Measurements from ENCODE around the gene GAA. TPM values are rescaled to one million over a fixed set of nuclear protein-coding genes. Genes with fewer than 3 reads are reported as not detected.
A peak's percentile ranks its signal among the peaks of the same experiment; 100 is the strongest.

Gene GAA
- total RNA-seq, 1 experiment from 2014 or later = 36.1 TPM

DNA sequence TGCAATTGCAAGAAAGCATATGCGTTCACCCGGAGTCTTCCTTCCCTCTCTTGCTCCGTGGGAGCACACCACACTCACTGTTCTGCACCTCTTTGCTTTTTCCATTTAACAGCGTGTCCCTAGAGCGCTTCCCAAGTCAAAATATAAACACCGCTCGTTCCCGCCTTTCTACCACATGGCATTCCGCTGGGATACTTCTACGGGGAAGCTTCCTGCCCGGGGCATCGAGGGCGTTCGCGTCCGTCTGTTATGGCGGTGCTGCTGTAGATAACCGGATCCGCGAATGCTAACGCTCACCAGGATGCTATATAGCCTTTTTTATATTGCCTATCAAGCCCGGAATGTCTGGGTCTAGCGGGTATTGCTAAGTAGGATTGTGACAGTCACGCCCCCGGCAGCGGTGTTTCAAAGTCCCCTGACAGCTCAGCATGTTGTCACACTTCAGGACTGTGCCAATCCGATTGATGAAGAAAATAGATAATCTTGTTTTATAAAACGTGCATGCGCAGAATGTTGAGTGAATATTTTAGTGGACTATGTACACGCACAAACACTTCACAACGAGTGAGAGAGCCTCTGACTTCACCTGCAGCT lies 33.9 kb upstream of the GAA start:
- ChIA-PET CTCF (no interaction called here), POLR2A (no interaction called here)
- ATAC-seq (no peak), DNase-seq (ENCODE audit: low read depth, low spot score) (no peak)
- Histone ChIP-seq H3K27ac (ENCODE audit: low read length) (no peak overlapping the region; the same call in 1 of the 2 replicates), H3K27me3 (ENCODE audit: control insufficient read depth, insufficient read depth, low read length) (no peaks in the 10 kb centered on the region), H3K36me3 (ENCODE audit: control insufficient read depth, insufficient read depth, low read length) (no peaks in the 10 kb centered on the region), H3K9me3 (ENCODE audit: control insufficient read depth, insufficient read depth, low read depth, low read length) (no peaks in the 10 kb centered on the region), H3K4me3 (ENCODE audit: low read depth in 2 of 2, low read length in 2 of 2) (no peak overlapping the region), H3K4me1 (ENCODE audit: control insufficient read depth, insufficient read depth, low read length) (peaks cover 44% of the 10 kb centered on the region)
- no peak for TF ChIP-seq SIN3A (IDR thresholded peaks at IDR 0.05; ENCODE audit: borderline replicate concordance, insufficient read depth, low read depth, low read length)
- no peak for TF ChIP-seq TCF7L2 (IDR thresholded peaks at IDR 0.05; ENCODE audit: low read depth, low read length)
- TF ChIP-seq CTCF (IDR thresholded peaks at IDR 0.05) = no peak
- TF ChIP-seq, protein P1, sequence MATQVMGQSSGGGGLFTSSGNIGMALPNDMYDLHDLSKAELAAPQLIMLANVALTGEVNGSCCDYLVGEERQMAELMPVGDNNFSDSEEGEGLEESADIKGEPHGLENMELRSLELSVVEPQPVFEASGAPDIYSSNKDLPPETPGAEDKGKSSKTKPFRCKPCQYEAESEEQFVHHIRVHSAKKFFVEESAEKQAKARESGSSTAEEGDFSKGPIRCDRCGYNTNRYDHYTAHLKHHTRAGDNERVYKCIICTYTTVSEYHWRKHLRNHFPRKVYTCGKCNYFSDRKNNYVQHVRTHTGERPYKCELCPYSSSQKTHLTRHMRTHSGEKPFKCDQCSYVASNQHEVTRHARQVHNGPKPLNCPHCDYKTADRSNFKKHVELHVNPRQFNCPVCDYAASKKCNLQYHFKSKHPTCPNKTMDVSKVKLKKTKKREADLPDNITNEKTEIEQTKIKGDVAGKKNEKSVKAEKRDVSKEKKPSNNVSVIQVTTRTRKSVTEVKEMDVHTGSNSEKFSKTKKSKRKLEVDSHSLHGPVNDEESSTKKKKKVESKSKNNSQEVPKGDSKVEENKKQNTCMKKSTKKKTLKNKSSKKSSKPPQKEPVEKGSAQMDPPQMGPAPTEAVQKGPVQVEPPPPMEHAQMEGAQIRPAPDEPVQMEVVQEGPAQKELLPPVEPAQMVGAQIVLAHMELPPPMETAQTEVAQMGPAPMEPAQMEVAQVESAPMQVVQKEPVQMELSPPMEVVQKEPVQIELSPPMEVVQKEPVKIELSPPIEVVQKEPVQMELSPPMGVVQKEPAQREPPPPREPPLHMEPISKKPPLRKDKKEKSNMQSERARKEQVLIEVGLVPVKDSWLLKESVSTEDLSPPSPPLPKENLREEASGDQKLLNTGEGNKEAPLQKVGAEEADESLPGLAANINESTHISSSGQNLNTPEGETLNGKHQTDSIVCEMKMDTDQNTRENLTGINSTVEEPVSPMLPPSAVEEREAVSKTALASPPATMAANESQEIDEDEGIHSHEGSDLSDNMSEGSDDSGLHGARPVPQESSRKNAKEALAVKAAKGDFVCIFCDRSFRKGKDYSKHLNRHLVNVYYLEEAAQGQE (IDR thresholded peaks at IDR 0.05; ENCODE audit: insufficient read depth in 1 of 2, low read depth in 2 of 2, low read length in 1 of 2) = no peak
- TF ChIP-seq POLR2AphosphoS5 (IDR thresholded peaks at IDR 0.05; ENCODE audit: low read depth, low read length) = no peak
- in situ Hi-C loops (cut with HindIII; ENCODE audit: low pct_unique_long_range_greater_than_20kb, low sequenced_read_pairs) = no loop called here
- intact Hi-C loops (cut with micrococcal nuclease; ENCODE audit: unreplicated experiment) = no loop called here
- no TSS peak for BruUV-seq (replicated peaks)

DNA sequence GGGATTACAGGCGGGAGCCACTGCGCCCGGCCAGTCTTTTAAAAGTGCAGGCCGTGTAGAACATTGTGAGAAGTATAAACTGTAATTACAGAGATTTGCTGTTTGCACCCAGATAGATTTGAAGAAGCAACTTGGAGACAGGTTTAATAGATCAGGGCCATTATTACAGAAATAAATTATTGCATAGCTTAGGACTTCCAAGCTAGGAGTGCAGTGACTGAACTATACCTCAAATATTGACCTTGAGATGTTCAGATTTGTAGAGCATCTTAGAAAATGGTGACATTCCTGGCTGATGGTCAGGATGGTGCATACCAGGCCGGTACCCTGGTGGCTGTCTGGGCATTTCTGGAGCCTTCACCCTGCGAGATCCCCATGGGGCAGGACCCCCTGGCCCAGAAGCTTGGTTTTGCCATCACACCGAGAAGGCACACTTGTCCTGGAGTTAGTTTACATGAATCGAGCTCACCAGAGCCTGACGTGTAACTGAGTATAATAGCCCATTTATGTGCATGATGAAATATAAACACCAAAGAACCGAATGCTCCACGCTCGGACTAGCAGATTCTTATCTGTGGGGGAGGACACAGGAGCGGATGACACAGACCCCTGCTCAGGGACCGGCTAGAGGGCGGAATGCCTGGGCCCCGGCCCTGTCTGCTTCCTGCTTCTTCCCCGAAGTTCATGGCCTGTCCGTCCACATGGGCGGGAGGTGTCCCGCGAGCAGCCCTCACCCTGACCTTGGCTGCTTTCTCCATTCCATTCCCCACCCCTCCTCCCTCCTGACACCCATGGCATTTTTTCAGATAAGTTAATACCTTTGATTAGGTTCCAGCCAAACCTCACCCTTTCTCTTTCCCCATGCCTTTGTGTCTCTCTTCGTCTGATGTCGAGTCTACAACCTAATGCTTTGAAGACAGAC lies 32.8 kb upstream of the GAA start:
- Histone ChIP-seq H3K4me1 (ENCODE audit: control insufficient read depth, insufficient read depth, low read length) (peaks cover 44% of the 10 kb centered on the region), H3K27ac (ENCODE audit: low read length) (peak overlapping the region; percentile 80), H3K4me3 (ENCODE audit: low read depth in 2 of 2, low read length in 2 of 2) (no peak overlapping the region), H3K27me3 (ENCODE audit: control insufficient read depth, insufficient read depth, low read length) (no peaks in the 10 kb centered on the region), H3K36me3 (ENCODE audit: control insufficient read depth, insufficient read depth, low read length) (no peaks in the 10 kb centered on the region), H3K9me3 (ENCODE audit: control insufficient read depth, insufficient read depth, low read depth, low read length) (no peaks in the 10 kb centered on the region)
- ATAC-seq = peak; percentile 35
- no TSS peak for BruUV-seq (replicated peaks)
- intact Hi-C loops (cut with micrococcal nuclease; ENCODE audit: unreplicated experiment) = no loop called here
- TF ChIP-seq, protein P1 (IDR thresholded peaks at IDR 0.05; ENCODE audit: insufficient read depth in 1 of 2, low read depth in 2 of 2, low read length in 1 of 2) = no peak
- TF ChIP-seq TCF7L2 (IDR thresholded peaks at IDR 0.05; ENCODE audit: low read depth, low read length) (peak; percentile 92), POLR2AphosphoS5 (IDR thresholded peaks at IDR 0.05; ENCODE audit: low read depth, low read length) (peak; percentile 37; the same call in 1 of the 2 replicates)
- POLR2A ChIA-PET = interaction anchor here (0.5 kb wide), 1 partner anchor 258 kb away, joined by 3 read pairs; no protein-coding TSS in a partner anchor
- in situ Hi-C loops (cut with HindIII; ENCODE audit: low pct_unique_long_range_greater_than_20kb, low sequenced_read_pairs) = no loop called here
- CTCF ChIA-PET = interaction anchor here (0.7 kb wide), 1 partner anchor 293 kb away, joined by 3 read pairs; no protein-coding TSS in a partner anchor
- DNase-seq (ENCODE audit: low read depth, low spot score) = no peak

Measured in Panc1 (cell line).